ENCODE data around the gene GRIK5.

GRIK5 gene

GRCh38 chr19:42081584-42082203 is 11.7 kb upstream of the GRIK5 start:
- no peak for TF ChIP-seq ZNF274 (IDR thresholded peaks at IDR 0.05; ENCODE audit: low read depth, low read length)
- no peak for TF ChIP-seq SUZ12 (IDR thresholded peaks at IDR 0.05; ENCODE audit: extremely low read depth, insufficient read depth, insufficient read length)
- no peak for TF ChIP-seq YY1 (IDR thresholded peaks at IDR 0.05; ENCODE audit: insufficient read depth, insufficient read length)
- peaks cover 56% of the 10 kb centered on the region for H3K36me3 ChIP-seq (ENCODE audit: insufficient read depth, insufficient read length, low read length)
- no peak overlapping the region for H3K9ac ChIP-seq (ENCODE audit: insufficient read length, low read depth)
- H3K9me3 ChIP-seq (ENCODE audit: insufficient read depth, low read length): no peaks in the 10 kb centered on the region
- peaks cover 5% of the 10 kb centered on the region for H3K4me1 ChIP-seq (ENCODE audit: insufficient read depth, insufficient read length)
- no peak overlapping the region for H3K4me3 ChIP-seq (ENCODE audit: insufficient read length, low read depth)
- no peaks in the 10 kb centered on the region for H3K27me3 ChIP-seq (ENCODE audit: insufficient read depth, insufficient read length)
- DNase-seq (ENCODE audit: low read depth, low spot score): no peak

- Histone ChIP-seq H3K27me3 (ENCODE audit: insufficient read depth, insufficient read length) (no peaks in the 10 kb centered on the region), H3K4me3 (ENCODE audit: insufficient read length, low read depth) (no peak overlapping the region), H3K9ac (ENCODE audit: insufficient read length, low read depth) (no peak overlapping the region), H3K4me1 (ENCODE audit: insufficient read depth, insufficient read length) (peaks cover 3% of the 10 kb centered on the region), H3K9me3 (ENCODE audit: insufficient read depth, low read length) (no peaks in the 10 kb centered on the region), H3K36me3 (ENCODE audit: insufficient read depth, insufficient read length, low read length) (peaks cover 56% of the 10 kb centered on the region)
- TF ChIP-seq YY1 (IDR thresholded peaks at IDR 0.05; ENCODE audit: insufficient read depth, insufficient read length) (no peak), ZNF274 (IDR thresholded peaks at IDR 0.05; ENCODE audit: low read depth, low read length) (no peak), SUZ12 (IDR thresholded peaks at IDR 0.05; ENCODE audit: extremely low read depth, insufficient read depth, insufficient read length) (no peak)
- no peak for DNase-seq (ENCODE audit: low read depth, low spot score)
These were observed 10.9 kb upstream of the GRIK5 start for GRCh38 chr19:42080764-42081375.

DNA sequence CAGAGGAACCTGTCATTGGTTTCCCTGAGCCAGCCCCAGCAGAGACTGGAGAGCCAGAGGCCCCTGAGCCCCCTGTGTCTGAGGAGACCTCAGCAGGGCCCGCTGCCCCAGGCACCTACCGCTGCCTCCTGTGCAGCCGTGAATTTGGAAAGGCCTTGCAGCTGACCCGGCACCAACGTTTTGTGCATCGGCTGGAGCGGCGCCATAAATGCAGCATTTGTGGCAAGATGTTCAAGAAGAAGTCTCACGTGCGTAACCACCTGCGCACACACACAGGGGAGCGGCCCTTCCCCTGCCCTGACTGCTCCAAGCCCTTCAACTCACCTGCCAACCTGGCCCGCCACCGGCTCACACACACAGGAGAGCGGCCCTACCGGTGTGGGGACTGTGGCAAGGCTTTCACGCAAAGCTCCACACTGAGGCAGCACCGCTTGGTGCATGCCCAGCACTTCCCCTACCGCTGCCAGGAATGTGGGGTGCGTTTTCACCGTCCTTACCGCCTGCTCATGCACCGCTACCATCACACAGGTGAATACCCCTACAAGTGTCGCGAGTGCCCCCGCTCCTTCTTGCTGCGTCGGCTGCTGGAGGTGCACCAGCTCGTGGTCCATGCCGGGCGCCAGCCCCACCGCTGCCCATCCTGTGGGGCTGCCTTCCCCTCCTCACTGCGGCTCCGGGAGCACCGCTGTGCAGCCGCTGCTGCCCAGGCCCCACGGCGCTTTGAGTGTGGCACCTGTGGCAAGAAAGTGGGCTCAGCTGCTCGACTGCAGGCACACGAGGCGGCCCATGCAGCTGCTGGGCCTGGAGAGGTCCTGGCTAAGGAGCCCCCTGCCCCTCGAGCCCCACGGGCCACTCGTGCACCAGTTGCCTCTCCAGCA is 10.1 kb upstream of the GRIK5 start:
- Histone ChIP-seq H3K4me3 (ENCODE audit: insufficient read length, low read depth) (no peak overlapping the region), H3K36me3 (ENCODE audit: insufficient read depth, insufficient read length, low read length) (peaks cover 56% of the 10 kb centered on the region), H3K9ac (ENCODE audit: insufficient read length, low read depth) (no peak overlapping the region), H3K4me1 (ENCODE audit: insufficient read depth, insufficient read length) (peaks cover 3% of the 10 kb centered on the region), H3K9me3 (ENCODE audit: insufficient read depth, low read length) (no peaks in the 10 kb centered on the region), H3K27me3 (ENCODE audit: insufficient read depth, insufficient read length) (no peaks in the 10 kb centered on the region)
- no peak for TF ChIP-seq YY1 (IDR thresholded peaks at IDR 0.05; ENCODE audit: insufficient read depth, insufficient read length)
- no peak for TF ChIP-seq ZNF274 (IDR thresholded peaks at IDR 0.05; ENCODE audit: low read depth, low read length)
- TF ChIP-seq SUZ12 (IDR thresholded peaks at IDR 0.05; ENCODE audit: extremely low read depth, insufficient read depth, insufficient read length): no peak
- no peak for DNase-seq (ENCODE audit: low read depth, low spot score)

DNA sequence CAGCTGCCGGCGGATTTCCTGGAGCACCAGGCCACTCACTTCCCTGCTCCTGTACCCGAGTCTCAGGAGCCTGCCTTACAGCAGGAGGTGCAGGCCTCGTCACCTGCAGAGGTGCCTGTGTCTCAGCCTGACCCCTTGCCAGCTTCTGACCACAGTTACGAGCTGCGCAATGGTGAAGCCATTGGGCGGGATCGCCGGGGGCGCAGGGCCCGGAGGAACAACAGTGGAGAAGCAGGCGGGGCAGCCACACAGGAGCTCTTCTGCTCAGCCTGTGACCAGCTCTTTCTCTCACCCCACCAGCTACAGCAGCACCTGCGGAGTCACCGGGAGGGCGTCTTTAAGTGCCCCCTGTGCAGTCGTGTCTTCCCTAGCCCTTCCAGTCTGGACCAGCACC is 9.3 kb upstream of the GRIK5 start:
- no peaks in the 10 kb centered on the region for H3K9me3 ChIP-seq (ENCODE audit: insufficient read depth, low read length)
- no peaks in the 10 kb centered on the region for H3K27me3 ChIP-seq (ENCODE audit: insufficient read depth, insufficient read length)
- H3K4me3 ChIP-seq (ENCODE audit: insufficient read length, low read depth): no peak overlapping the region
- TF ChIP-seq SUZ12 (IDR thresholded peaks at IDR 0.05; ENCODE audit: extremely low read depth, insufficient read depth, insufficient read length): no peak
- no peak for TF ChIP-seq ZNF274 (IDR thresholded peaks at IDR 0.05; ENCODE audit: low read depth, low read length)
- no peak for TF ChIP-seq YY1 (IDR thresholded peaks at IDR 0.05; ENCODE audit: insufficient read depth, insufficient read length)
- no peak for DNase-seq (ENCODE audit: low read depth, low spot score)
- H3K36me3 ChIP-seq (ENCODE audit: insufficient read depth, insufficient read length, low read length): peaks cover 56% of the 10 kb centered on the region
- H3K9ac ChIP-seq (ENCODE audit: insufficient read length, low read depth): no peak overlapping the region
- peaks cover 3% of the 10 kb centered on the region for H3K4me1 ChIP-seq (ENCODE audit: insufficient read depth, insufficient read length)

GRCh38 chr19:42078538-42079275 is 8.7 kb upstream of the GRIK5 start:
- Histone ChIP-seq H3K4me3 (ENCODE audit: insufficient read length, low read depth) (no peak overlapping the region), H3K4me1 (ENCODE audit: insufficient read depth, insufficient read length) (peaks cover 3% of the 10 kb centered on the region), H3K36me3 (ENCODE audit: insufficient read depth, insufficient read length, low read length) (peaks cover 54% of the 10 kb centered on the region), H3K27me3 (ENCODE audit: insufficient read depth, insufficient read length) (no peaks in the 10 kb centered on the region), H3K9me3 (ENCODE audit: insufficient read depth, low read length) (no peaks in the 10 kb centered on the region), H3K9ac (ENCODE audit: insufficient read length, low read depth) (no peak overlapping the region)
- no peak for DNase-seq (ENCODE audit: low read depth, low spot score)
- TF ChIP-seq YY1 (IDR thresholded peaks at IDR 0.05; ENCODE audit: insufficient read depth, insufficient read length) (no peak), ZNF274 (IDR thresholded peaks at IDR 0.05; ENCODE audit: low read depth, low read length) (no peak), SUZ12 (IDR thresholded peaks at IDR 0.05; ENCODE audit: extremely low read depth, insufficient read depth, insufficient read length) (no peak)

DNA sequence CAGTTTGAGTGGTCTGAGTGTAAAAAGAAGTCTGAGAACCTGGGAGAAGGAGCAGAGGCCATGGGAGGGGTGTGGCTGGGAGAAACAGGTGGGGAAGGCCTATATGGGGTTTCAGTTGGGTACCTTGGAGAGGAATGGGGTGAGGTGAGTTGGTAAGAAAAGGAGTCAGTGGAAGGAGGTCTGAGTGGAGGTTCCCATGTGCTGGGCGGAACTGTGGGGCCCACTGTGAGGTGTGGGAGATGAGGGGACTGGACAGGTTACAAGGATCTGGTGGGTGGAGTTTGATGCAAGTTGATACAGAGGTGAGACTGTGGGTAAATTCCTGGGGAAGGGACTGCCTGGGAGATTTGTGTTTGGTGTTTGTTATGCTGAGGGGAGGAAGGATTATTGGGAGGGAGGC is 8.1 kb upstream of the GRIK5 start:
- Histone ChIP-seq H3K27me3 (ENCODE audit: insufficient read depth, insufficient read length) (no peaks in the 10 kb centered on the region), H3K9me3 (ENCODE audit: insufficient read depth, low read length) (no peaks in the 10 kb centered on the region), H3K9ac (ENCODE audit: insufficient read length, low read depth) (peak overlapping the region; percentile 32), H3K36me3 (ENCODE audit: insufficient read depth, insufficient read length, low read length) (peaks cover 48% of the 10 kb centered on the region), H3K4me3 (ENCODE audit: insufficient read length, low read depth) (peak overlapping the region; percentile 81), H3K4me1 (ENCODE audit: insufficient read depth, insufficient read length) (peaks cover 3% of the 10 kb centered on the region)
- TF ChIP-seq YY1 (IDR thresholded peaks at IDR 0.05; ENCODE audit: insufficient read depth, insufficient read length) (no peak), ZNF274 (IDR thresholded peaks at IDR 0.05; ENCODE audit: low read depth, low read length) (no peak), SUZ12 (IDR thresholded peaks at IDR 0.05; ENCODE audit: extremely low read depth, insufficient read depth, insufficient read length) (no peak)
- no peak for DNase-seq (ENCODE audit: low read depth, low spot score)

All from NT2/D1 (cell line).